Nephron progenitor cell (in vitro differentiated cells): Measurements from ENCODE around the gene TBXAS1.
A peak's percentile ranks its signal among the peaks of the same experiment; 100 is the strongest.

Experiments
- DNase-seq: peaks from one replicate; pipeline ENCODE4 v3.0.0; 2021
- H3K27ac Mint-ChIP-seq: 2 replicates; pipeline ENCODE4 v1.8.0; 2021; ENCODE audit warnings: mild to moderate bottlenecking, moderate library complexity, mixed read lengths
- H3K27me3 Mint-ChIP-seq: 2 replicates; pipeline ENCODE4 v1.8.0; 2021; ENCODE audit warnings: mild to moderate bottlenecking, low read depth, mixed read lengths; ENCODE audit not compliant: poor library complexity
- H3K36me3 Mint-ChIP-seq: 2 replicates; pipeline ENCODE4 v1.8.0; 2021; ENCODE audit warnings: low read depth, mixed read lengths
- H3K4me1 Mint-ChIP-seq: 2 replicates; pipeline ENCODE4 v1.8.0; 2021; ENCODE audit warnings: mixed read lengths
- H3K4me3 Mint-ChIP-seq: 2 replicates; pipeline ENCODE4 v1.8.0; 2021; ENCODE audit warnings: mild to moderate bottlenecking, moderate library complexity, mixed read lengths
- H3K9me3 Mint-ChIP-seq: 2 replicates; pipeline ENCODE4 v1.8.0; 2021; ENCODE audit warnings: mild to moderate bottlenecking, moderate library complexity, mixed read lengths
- CTCF ChIP-seq: fragments of 200-600 bp; sonication (generic); IDR thresholded peaks from 2 replicates; pipeline ENCODE4 v1.5.0; 2021; ENCODE audit warnings: antibody characterized with exemption

TBXAS1 gene

DNA sequence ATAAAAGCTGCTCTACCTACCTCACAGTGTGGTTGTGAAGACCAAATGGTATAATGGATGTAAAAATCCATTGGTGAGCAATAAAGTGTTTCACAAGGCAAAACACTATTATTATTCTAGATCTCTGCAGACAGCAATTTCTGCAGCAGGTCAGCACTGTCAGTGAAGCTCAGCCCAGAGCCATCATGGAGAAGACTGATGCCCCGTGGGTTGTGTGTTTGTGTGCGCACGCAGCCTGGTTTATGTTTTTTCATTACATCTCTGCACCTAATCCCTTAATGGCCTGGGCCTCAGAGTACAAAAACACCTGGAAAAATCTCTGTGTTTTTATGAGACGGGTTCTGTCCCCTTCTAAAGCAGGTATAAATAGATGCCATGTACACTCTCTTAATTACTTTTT, 169.5 kb downstream of the TBXAS1 start:
- Mint-ChIP-seq H3K27me3 (peaks cover 9% of the 10 kb centered on the region), H3K4me3 (no peak overlapping the region), H3K27ac (no peak overlapping the region), H3K9me3 (no peaks in the 10 kb centered on the region), H3K36me3 (no peaks in the 10 kb centered on the region), H3K4me1 (peaks cover 39% of the 10 kb centered on the region)
- DNase-seq, result no peak
- no peak for TF ChIP-seq CTCF

DNA sequence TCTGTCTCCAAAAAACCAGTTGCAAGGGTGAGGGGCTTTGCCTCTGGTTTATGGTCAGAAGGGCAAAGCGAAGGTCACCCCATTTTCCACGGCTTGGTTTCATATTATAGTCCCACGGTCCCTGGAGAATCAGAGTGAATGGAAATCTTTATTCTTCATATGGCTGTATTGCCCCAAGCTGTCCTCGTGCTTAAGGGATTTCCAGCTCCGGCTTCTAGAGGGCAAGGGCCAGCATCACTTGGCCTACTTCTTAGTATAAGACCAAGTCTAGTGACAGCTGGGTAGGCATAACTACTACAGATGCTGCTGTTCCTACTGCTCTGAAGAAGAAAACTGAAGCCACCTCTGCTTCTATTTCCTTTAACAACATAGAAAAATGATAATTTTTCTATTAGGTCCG, 170.5 kb downstream of the TBXAS1 start:
- no peak overlapping the region for H3K27ac Mint-ChIP-seq
- TF ChIP-seq CTCF, result no peak
- no peaks in the 10 kb centered on the region for H3K9me3 Mint-ChIP-seq
- no peaks in the 10 kb centered on the region for H3K36me3 Mint-ChIP-seq
- H3K4me3 Mint-ChIP-seq, result no peak overlapping the region
- DNase-seq, result no peak
- peaks cover 44% of the 10 kb centered on the region for H3K4me1 Mint-ChIP-seq
- H3K27me3 Mint-ChIP-seq, result peaks cover 6% of the 10 kb centered on the region

DNA sequence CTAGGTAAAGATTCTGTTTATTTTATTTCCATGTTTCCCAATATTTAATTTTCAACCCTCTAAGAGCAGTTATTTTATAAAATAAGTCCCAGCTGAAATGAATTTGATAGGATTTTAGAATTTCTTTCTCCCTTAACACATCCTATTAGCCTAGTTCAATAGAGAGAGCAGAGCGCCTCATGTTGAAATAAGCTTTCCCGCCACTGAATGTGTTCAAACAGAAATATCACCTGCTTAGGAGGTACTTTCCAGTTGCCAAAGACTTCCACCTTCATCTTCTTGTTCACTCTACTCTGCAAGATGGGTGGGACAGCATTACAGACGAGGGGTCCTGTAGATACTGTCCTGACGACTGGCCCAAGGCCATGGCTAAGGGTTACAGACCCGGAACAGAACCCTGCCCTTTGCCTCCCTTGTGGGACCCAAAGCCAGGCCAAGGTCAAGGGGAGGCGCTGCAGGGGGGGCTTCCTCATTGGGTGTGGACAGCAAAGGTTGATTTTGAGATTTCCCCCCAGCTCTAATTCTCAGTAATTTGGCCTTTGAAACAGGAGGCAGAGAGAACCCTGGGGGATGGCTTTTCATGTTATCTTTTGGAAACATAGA, 171.7 kb downstream of the TBXAS1 start:
- Mint-ChIP-seq H3K27me3 (peaks cover 4% of the 10 kb centered on the region), H3K27ac (peak overlapping the region; percentile 48), H3K4me3 (no peak overlapping the region), H3K9me3 (no peaks in the 10 kb centered on the region), H3K4me1 (peaks cover 31% of the 10 kb centered on the region), H3K36me3 (no peaks in the 10 kb centered on the region)
- no peak for DNase-seq
- no peak for TF ChIP-seq CTCF

- TF ChIP-seq CTCF, result peak; percentile 53
- Mint-ChIP-seq H3K36me3 (no peaks in the 10 kb centered on the region), H3K27me3 (peaks cover 3% of the 10 kb centered on the region), H3K4me1 (peaks cover 18% of the 10 kb centered on the region), H3K4me3 (no peak overlapping the region), H3K9me3 (no peaks in the 10 kb centered on the region), H3K27ac (no peak overlapping the region)
- peak; percentile 42 for DNase-seq
Observed at GRCh38 chr7:140003913-140004382, 174.9 kb downstream of the TBXAS1 start.

- no peak for TF ChIP-seq CTCF
- Mint-ChIP-seq H3K27ac (no peak overlapping the region), H3K4me1 (peaks cover 18% of the 10 kb centered on the region), H3K27me3 (peaks cover 5% of the 10 kb centered on the region), H3K36me3 (no peaks in the 10 kb centered on the region), H3K4me3 (no peak overlapping the region), H3K9me3 (no peaks in the 10 kb centered on the region)
- no peak for DNase-seq
Observed at GRCh38 chr7:140004672-140005071, 175.6 kb downstream of the TBXAS1 start.

DNA sequence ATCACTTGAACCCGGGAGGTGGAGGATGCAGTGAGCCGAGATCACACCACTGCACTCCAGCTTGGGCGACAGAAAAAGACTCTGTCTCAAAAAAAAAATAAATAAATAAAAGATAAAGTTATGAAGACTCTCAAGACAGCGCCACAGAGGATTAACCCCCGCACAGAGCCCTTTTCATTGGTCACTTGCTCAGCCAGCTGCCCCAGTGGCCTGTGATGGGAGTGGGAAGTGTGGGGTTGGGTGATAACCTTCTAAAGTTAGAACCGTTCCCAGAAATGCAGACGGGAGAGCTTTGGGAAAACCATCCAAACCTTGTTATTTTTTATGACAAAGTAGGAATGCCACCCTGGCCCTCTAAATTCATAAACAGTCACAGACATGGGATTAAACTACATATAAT, 176.3 kb downstream of the TBXAS1 start:
- DNase-seq, result no peak

More for the DNA sequence above, 176.3 kb downstream of the TBXAS1 start:
- Mint-ChIP-seq H3K9me3 (no peaks in the 10 kb centered on the region), H3K27ac (no peak overlapping the region), H3K4me1 (peaks cover 18% of the 10 kb centered on the region), H3K36me3 (no peaks in the 10 kb centered on the region), H3K4me3 (no peak overlapping the region), H3K27me3 (peaks cover 5% of the 10 kb centered on the region)
- TF ChIP-seq CTCF, result no peak
